ENCODE measurements around the gene LRRC51. TPM values are rescaled to one million over a fixed set of nuclear protein-coding genes. Genes with fewer than 3 reads are reported as not detected.

The LRRC51 gene
- total RNA-seq, 4 donors from 2014 or later = 3.8 to 10.2 (median 9.6) TPM; not detected in 1

- H3K4me1 ChIP-seq = peaks cover 0 to 14% of the 10 kb centered on the region in 2 donors
- H3K27me3 ChIP-seq = no peaks in the 10 kb centered on the region
- H3K36me3 ChIP-seq = no peaks in the 10 kb centered on the region
- intact Hi-C loops (cut with DNase I; ENCODE audit: low total_unique reads) = loop anchor here (5.0 kb wide), 1 partner anchor 35 kb away; no protein-coding TSS in a partner anchor
- H3K4me3 ChIP-seq = peak overlapping the region; percentile 54 to 79
- TF ChIP-seq CTCF (IDR thresholded peaks at IDR 0.05) (no peak), POLR2A (IDR thresholded peaks at IDR 0.05) (no peak)
- no peak for DNase-seq
- no peaks in the 10 kb centered on the region for H3K9me3 ChIP-seq
- peak overlapping the region; percentile 95 to 96 for H3K27ac ChIP-seq
These were observed 38.4 kb upstream of the LRRC51 start for GRCh38 chr11:72042064-72042745.

GRCh38 chr11:72045849-72046248 is 34.8 kb upstream of the LRRC51 start:
- Histone ChIP-seq H3K36me3 (no peaks in the 10 kb centered on the region), H3K27ac (peak overlapping the region in 1 of 2 donors; percentile 40), H3K4me1 (peaks cover 0 to 4% of the 10 kb centered on the region in 2 donors), H3K9me3 (no peaks in the 10 kb centered on the region), H3K27me3 (no peaks in the 10 kb centered on the region), H3K4me3 (no peak overlapping the region)
- DNase-seq = no peak
- no peak for TF ChIP-seq CTCF (IDR thresholded peaks at IDR 0.05)
- no peak for TF ChIP-seq POLR2A (IDR thresholded peaks at IDR 0.05)
- intact Hi-C loops (cut with DNase I; ENCODE audit: low total_unique reads) = no loop called here

GRCh38 chr11:72048766-72049460 is 31.7 kb upstream of the LRRC51 start:
- Histone ChIP-seq H3K9me3 (no peaks in the 10 kb centered on the region), H3K4me3 (no peak overlapping the region), H3K4me1 (no peaks in the 10 kb centered on the region), H3K27ac (peak overlapping the region; percentile 19 to 39), H3K36me3 (no peaks in the 10 kb centered on the region), H3K27me3 (no peaks in the 10 kb centered on the region)
- intact Hi-C loops (cut with DNase I; ENCODE audit: low total_unique reads) = no loop called here
- TF ChIP-seq POLR2A (IDR thresholded peaks at IDR 0.05) (no peak), CTCF (IDR thresholded peaks at IDR 0.05) (no peak)
- DNase-seq = no peak

GRCh38 chr11:72058416-72059034 is 22.1 kb upstream of the LRRC51 start:
- no peaks in the 10 kb centered on the region for H3K36me3 ChIP-seq
- no peak overlapping the region for H3K4me3 ChIP-seq
- intact Hi-C loops (cut with DNase I; ENCODE audit: low total_unique reads) = no loop called here
- no peak overlapping the region for H3K27ac ChIP-seq
- DNase-seq = no peak
- no peaks in the 10 kb centered on the region for H3K27me3 ChIP-seq
- H3K9me3 ChIP-seq = no peaks in the 10 kb centered on the region
- TF ChIP-seq POLR2A (IDR thresholded peaks at IDR 0.05) (no peak), CTCF (IDR thresholded peaks at IDR 0.05) (no peak)
- no peaks in the 10 kb centered on the region for H3K4me1 ChIP-seq

All from uterus (tissue), 4 donors.